ENCODE data around the gene CDX1. TPM values are rescaled to one million over a fixed set of nuclear protein-coding genes. Genes with fewer than 3 reads are reported as not detected.

CDX1 gene
- total RNA-seq, 1 experiment from 2014 or later, result 0.29 TPM

GRCh38 chr5:150180241-150181026, 13.9 kb downstream of the CDX1 start:
- no peaks in the 10 kb centered on the region for H3K27me3 Mint-ChIP-seq (ENCODE audit: insufficient read depth, unreplicated experiment)
- ChIA-PET CTCF (no interaction called here), POLR2A (no interaction called here)
- H3K4me3 Mint-ChIP-seq (ENCODE audit: unreplicated experiment), result no peak overlapping the region
- no peak for DNase-seq
- H3K27ac Mint-ChIP-seq (ENCODE audit: unreplicated experiment), result no peak overlapping the region
- H3K9me3 Mint-ChIP-seq (ENCODE audit: unreplicated experiment), result no peaks in the 10 kb centered on the region
- no peaks in the 10 kb centered on the region for H3K36me3 ChIP-seq (ENCODE audit: control insufficient read depth, insufficient read depth, low read length)
- H3K27me3 ChIP-seq (replicated peaks; ENCODE audit: control insufficient read depth, insufficient read depth, low read length), result no peaks in the 10 kb centered on the region
- peaks cover 9% of the 10 kb centered on the region for H3K4me1 ChIP-seq
- no peaks in the 10 kb centered on the region for H3K9me3 ChIP-seq
- TF ChIP-seq, protein P1, sequence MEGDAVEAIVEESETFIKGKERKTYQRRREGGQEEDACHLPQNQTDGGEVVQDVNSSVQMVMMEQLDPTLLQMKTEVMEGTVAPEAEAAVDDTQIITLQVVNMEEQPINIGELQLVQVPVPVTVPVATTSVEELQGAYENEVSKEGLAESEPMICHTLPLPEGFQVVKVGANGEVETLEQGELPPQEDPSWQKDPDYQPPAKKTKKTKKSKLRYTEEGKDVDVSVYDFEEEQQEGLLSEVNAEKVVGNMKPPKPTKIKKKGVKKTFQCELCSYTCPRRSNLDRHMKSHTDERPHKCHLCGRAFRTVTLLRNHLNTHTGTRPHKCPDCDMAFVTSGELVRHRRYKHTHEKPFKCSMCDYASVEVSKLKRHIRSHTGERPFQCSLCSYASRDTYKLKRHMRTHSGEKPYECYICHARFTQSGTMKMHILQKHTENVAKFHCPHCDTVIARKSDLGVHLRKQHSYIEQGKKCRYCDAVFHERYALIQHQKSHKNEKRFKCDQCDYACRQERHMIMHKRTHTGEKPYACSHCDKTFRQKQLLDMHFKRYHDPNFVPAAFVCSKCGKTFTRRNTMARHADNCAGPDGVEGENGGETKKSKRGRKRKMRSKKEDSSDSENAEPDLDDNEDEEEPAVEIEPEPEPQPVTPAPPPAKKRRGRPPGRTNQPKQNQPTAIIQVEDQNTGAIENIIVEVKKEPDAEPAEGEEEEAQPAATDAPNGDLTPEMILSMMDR (IDR thresholded peaks at IDR 0.05; ENCODE audit: insufficient read depth in 1 of 2, low read depth in 1 of 2, low read length in 1 of 2, severe bottlenecking in 1 of 2, unreplicated experiment in 1 of 2), result no peak
- intact Hi-C loops (cut with micrococcal nuclease; ENCODE audit: unreplicated experiment), result no loop called here
- no peak overlapping the region for H3K4me3 ChIP-seq (ENCODE audit: low read depth, low read length)
- H3K36me3 Mint-ChIP-seq (ENCODE audit: insufficient read depth, unreplicated experiment), result no peaks in the 10 kb centered on the region
- no TSS peak for BruUV-seq (replicated peaks)
- H3K4me1 Mint-ChIP-seq (ENCODE audit: low read depth, unreplicated experiment), result peaks cover 14% of the 10 kb centered on the region

DNA sequence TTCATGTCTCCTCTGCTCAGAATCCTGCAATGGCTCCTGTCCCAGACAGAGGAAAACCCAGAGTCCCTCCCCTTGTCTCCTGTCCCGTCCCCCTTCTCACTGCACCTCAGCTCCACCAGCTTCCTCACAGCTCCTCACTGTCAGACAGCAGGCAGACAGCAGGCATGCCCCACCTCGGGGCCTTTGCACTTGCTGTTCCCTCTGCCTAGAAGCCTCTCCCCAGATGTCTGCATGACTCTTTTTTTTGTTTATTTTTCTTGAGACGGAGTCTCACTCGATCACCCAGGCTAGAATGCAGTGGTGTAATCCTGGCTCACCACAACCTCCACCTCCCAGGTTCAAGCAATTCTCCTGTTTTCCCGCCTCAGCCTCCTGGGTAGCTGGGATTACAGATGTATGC, 14.4 kb downstream of the CDX1 start:
- no peak overlapping the region for H3K27ac Mint-ChIP-seq (ENCODE audit: unreplicated experiment)
- CTCF ChIA-PET, result no interaction called here

GRCh38 chr5:150181766-150182545, 15.4 kb downstream of the CDX1 start:
- H3K4me1 Mint-ChIP-seq (ENCODE audit: low read depth, unreplicated experiment), result peaks cover 15% of the 10 kb centered on the region
- H3K36me3 Mint-ChIP-seq (ENCODE audit: insufficient read depth, unreplicated experiment), result no peaks in the 10 kb centered on the region
- no peaks in the 10 kb centered on the region for H3K27me3 Mint-ChIP-seq (ENCODE audit: insufficient read depth, unreplicated experiment)
- Histone ChIP-seq H3K9me3 (no peaks in the 10 kb centered on the region), H3K36me3 (ENCODE audit: control insufficient read depth, insufficient read depth, low read length) (no peaks in the 10 kb centered on the region; the same call in 1 of the 2 replicates), H3K27me3 (replicated peaks; ENCODE audit: control insufficient read depth, insufficient read depth, low read length) (no peaks in the 10 kb centered on the region), H3K4me3 (ENCODE audit: low read depth, low read length) (no peak overlapping the region), H3K4me1 (peaks cover 12% of the 10 kb centered on the region)
- TF ChIP-seq, protein P1 (IDR thresholded peaks at IDR 0.05; ENCODE audit: insufficient read depth in 1 of 2, low read depth in 1 of 2, low read length in 1 of 2, severe bottlenecking in 1 of 2, unreplicated experiment in 1 of 2), result no peak
- no TSS peak for BruUV-seq (replicated peaks)
- no peak overlapping the region for H3K4me3 Mint-ChIP-seq (ENCODE audit: unreplicated experiment)
- POLR2A ChIA-PET, result no interaction called here
- CTCF ChIA-PET, result no interaction called here
- no peak for DNase-seq
- intact Hi-C loops (cut with micrococcal nuclease; ENCODE audit: unreplicated experiment), result no loop called here
- peak overlapping the region; percentile 29 for H3K27ac Mint-ChIP-seq (ENCODE audit: unreplicated experiment)
- no peaks in the 10 kb centered on the region for H3K9me3 Mint-ChIP-seq (ENCODE audit: unreplicated experiment)

More for the DNA sequence above, 14.4 kb downstream of the CDX1 start:
- Mint-ChIP-seq H3K4me1 (ENCODE audit: low read depth, unreplicated experiment) (peaks cover 13% of the 10 kb centered on the region), H3K4me3 (ENCODE audit: unreplicated experiment) (no peak overlapping the region), H3K27me3 (ENCODE audit: insufficient read depth, unreplicated experiment) (no peaks in the 10 kb centered on the region), H3K36me3 (ENCODE audit: insufficient read depth, unreplicated experiment) (no peaks in the 10 kb centered on the region), H3K9me3 (ENCODE audit: unreplicated experiment) (no peaks in the 10 kb centered on the region)
- DNase-seq, result no peak
- POLR2A ChIA-PET, result no interaction called here
- H3K36me3 ChIP-seq (ENCODE audit: control insufficient read depth, insufficient read depth, low read length), result no peaks in the 10 kb centered on the region
- TF ChIP-seq, protein P1 (IDR thresholded peaks at IDR 0.05; ENCODE audit: insufficient read depth in 1 of 2, low read depth in 1 of 2, low read length in 1 of 2, severe bottlenecking in 1 of 2, unreplicated experiment in 1 of 2), result no peak
- H3K4me1 ChIP-seq, result peaks cover 12% of the 10 kb centered on the region
- intact Hi-C loops (cut with micrococcal nuclease; ENCODE audit: unreplicated experiment), result no loop called here
- BruUV-seq (replicated peaks), result no TSS peak
- H3K4me3 ChIP-seq (ENCODE audit: low read depth, low read length), result no peak overlapping the region
- no peaks in the 10 kb centered on the region for H3K27me3 ChIP-seq (replicated peaks; ENCODE audit: control insufficient read depth, insufficient read depth, low read length)
- no peaks in the 10 kb centered on the region for H3K9me3 ChIP-seq

Measured in Caco-2 (cell line).